ACC112 (cell line): Measurements from ENCODE around the gene MRPL9.
"Not testable (repeated sequence)": the region's sequence is repeated elsewhere in the genome, so short reads cannot be mapped to it uniquely, and the experiment has no call there.

Experiments
- H2AFZ ChIP-seq: fragments of 200-600 bp; sonication (generic); one replicate; pipeline ENCODE4 v1.6.0; 2017; ENCODE audit warnings: antibody characterized with exemption, low read length; ENCODE audit not compliant: unreplicated experiment
- H3K27ac ChIP-seq: fragments of 200-600 bp; sonication (generic); 2 replicates; pipeline ENCODE4 v1.5.1; 2014; ENCODE audit warnings: low read depth, mild to moderate bottlenecking, antibody characterized with exemption, low read length, moderate library complexity
- H3K27me3 ChIP-seq: fragments of 200-600 bp; sonication (generic); 2 replicates; pipeline ENCODE4 v1.6.1; 2014; ENCODE audit warnings: mild to moderate bottlenecking, antibody characterized with exemption, low read length, moderate library complexity, mixed read lengths; ENCODE audit not compliant: insufficient read depth
- H3K36me3 ChIP-seq: fragments of 200-600 bp; sonication (generic); 2 replicates; pipeline ENCODE4 v1.6.1; 2016; ENCODE audit warnings: mild to moderate bottlenecking, antibody characterized with exemption, low read length, moderate library complexity, mixed read lengths; ENCODE audit not compliant: insufficient read depth
- H3K4me1 ChIP-seq: fragments of 200-600 bp; sonication (generic); one replicate; pipeline ENCODE4 v1.6.1; 2016; ENCODE audit warnings: low read length, mixed read lengths; ENCODE audit not compliant: insufficient read depth, unreplicated experiment, control insufficient read depth
- H3K4me3 ChIP-seq: fragments of 200-600 bp; sonication (generic); 2 replicates; pipeline ENCODE4 v1.5.1; 2014; ENCODE audit warnings: mild to moderate bottlenecking, low read depth, low read length
- H3K79me2 ChIP-seq: fragments of 200-600 bp; sonication (generic); one replicate; pipeline ENCODE4 v1.6.0; 2016; ENCODE audit warnings: low read length; ENCODE audit not compliant: control insufficient read depth, unreplicated experiment, insufficient read depth

Gene MRPL9

DNA sequence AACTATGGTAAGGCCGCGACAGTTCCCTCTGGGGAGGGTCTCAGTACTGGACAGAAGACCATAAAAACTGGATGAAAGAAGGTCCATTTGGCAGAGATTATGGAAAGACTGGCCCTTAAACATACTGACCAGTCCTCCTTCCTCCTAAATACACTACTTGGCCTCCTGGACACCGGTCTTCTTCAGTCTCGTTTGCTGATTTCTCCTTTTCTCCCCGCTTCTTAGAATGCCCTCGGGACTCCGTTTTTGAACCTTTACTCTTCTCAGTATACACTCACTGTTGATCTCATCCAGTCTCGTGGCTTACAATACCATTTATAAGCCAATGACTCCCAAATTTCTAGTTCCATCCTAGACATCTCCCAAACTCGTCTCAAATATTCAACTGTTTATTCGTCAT, 694 bp upstream of the MRPL9 start:
- Histone ChIP-seq H3K4me3 (peak overlapping the region; percentile 87), H2AFZ (peak overlapping the region; percentile 88), H3K4me1 (peaks cover 8% of the 10 kb centered on the region), H3K27ac (peak overlapping the region; percentile 53), H3K79me2 (peaks cover 12% of the 10 kb centered on the region), H3K27me3 (no peaks in the 10 kb centered on the region), H3K36me3 (no peaks in the 10 kb centered on the region)

GRCh38 chr1:151760597-151761385, 2.5 kb downstream of the MRPL9 start:
- peaks cover 12% of the 10 kb centered on the region for H3K79me2 ChIP-seq
- H2AFZ ChIP-seq, result no peak overlapping the region
- H3K27ac ChIP-seq, result no peak overlapping the region
- H3K27me3 ChIP-seq, result no peaks in the 10 kb centered on the region
- H3K36me3 ChIP-seq, result peaks cover 3% of the 10 kb centered on the region; the same call in 1 of the 2 replicates
- H3K4me1 ChIP-seq, result peaks cover 21% of the 10 kb centered on the region
- no peak overlapping the region for H3K4me3 ChIP-seq

DNA sequence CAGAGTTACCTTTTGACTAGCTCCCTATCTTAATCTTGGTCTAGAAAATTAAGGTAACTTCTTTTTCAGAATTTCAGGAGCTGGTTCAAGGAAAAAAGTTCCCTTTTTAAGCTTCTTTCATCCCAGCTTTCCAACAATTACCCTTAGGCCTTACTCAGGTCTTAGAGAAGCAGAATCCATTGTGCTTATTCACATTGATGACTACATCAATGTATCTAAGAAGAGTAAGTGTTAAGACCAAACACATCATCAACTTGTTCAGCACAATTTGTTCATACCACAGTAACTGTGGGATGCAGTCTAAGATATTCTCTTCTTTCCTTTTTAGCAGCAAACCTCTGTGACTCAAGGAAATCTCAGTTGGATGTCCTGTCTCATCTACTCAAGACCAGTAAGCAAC, 4.1 kb downstream of the MRPL9 start:
- H3K27ac ChIP-seq, result no peak overlapping the region
- H3K4me3 ChIP-seq, result no peak overlapping the region
- peaks cover 15% of the 10 kb centered on the region for H3K4me1 ChIP-seq
- peaks cover 4% of the 10 kb centered on the region; the same call in 1 of the 2 replicates for H3K36me3 ChIP-seq
- peaks cover 9% of the 10 kb centered on the region for H3K79me2 ChIP-seq
- no peaks in the 10 kb centered on the region for H3K27me3 ChIP-seq
- no peak overlapping the region for H2AFZ ChIP-seq

DNA sequence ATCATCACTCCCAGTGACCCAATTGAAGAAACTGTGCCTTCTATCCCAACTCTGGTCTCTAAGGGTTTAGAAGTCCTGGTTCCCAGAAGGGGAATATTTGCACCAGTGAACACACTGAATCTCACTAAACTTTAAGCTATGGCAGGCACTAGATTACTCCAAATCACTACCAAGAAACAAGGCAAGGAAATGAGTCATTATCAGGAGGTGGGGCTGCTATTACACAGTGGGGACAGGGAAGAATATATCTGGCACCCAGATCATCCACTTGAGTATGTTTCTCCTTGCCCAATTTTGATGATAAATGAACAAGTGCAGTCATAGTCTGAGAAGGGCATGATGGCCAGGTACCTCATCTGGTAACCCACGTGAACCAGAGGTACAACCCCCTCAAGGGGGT, 7.0 kb downstream of the MRPL9 start:
- H3K36me3 ChIP-seq, result peaks cover 4% of the 10 kb centered on the region; the same call in 1 of the 2 replicates
- no peaks in the 10 kb centered on the region for H3K27me3 ChIP-seq
- peaks cover 14% of the 10 kb centered on the region for H3K4me1 ChIP-seq
- H3K79me2 ChIP-seq, result no peaks in the 10 kb centered on the region
- H2AFZ ChIP-seq, result no peak overlapping the region
- no peak overlapping the region for H3K27ac ChIP-seq
- H3K4me3 ChIP-seq, result no peak overlapping the region

- Histone ChIP-seq H3K4me3 (no peak overlapping the region), H3K4me1 (no peaks in the 10 kb centered on the region), H2AFZ (no peak overlapping the region), H3K27me3 (peaks cover 22% of the 10 kb centered on the region), H3K79me2 (no peaks in the 10 kb centered on the region), H3K36me3 (no peaks in the 10 kb centered on the region), H3K27ac (no peak overlapping the region)
Observed at GRCh38 chr1:151741516-151741915, 21.8 kb downstream of the MRPL9 start.

- Histone ChIP-seq H2AFZ (no peak overlapping the region), H3K4me1 (no peaks in the 10 kb centered on the region), H3K27ac (no peak overlapping the region), H3K27me3 (peaks cover 16% of the 10 kb centered on the region), H3K36me3 (no peaks in the 10 kb centered on the region), H3K79me2 (no peaks in the 10 kb centered on the region), H3K4me3 (no peak overlapping the region)
Observed at GRCh38 chr1:151739590-151740355, 23.5 kb downstream of the MRPL9 start.

GRCh38 chr1:151737479-151737878, 25.8 kb downstream of the MRPL9 start:
- Histone ChIP-seq H2AFZ (no peak overlapping the region), H3K27me3 (0 out of 2 replicates have a peak, but pooled peaks cover 3% of the 10 kb centered on the region), H3K27ac (no peak overlapping the region), H3K4me1 (no peaks in the 10 kb centered on the region), H3K4me3 (no peak overlapping the region), H3K79me2 (no peaks in the 10 kb centered on the region), H3K36me3 (no peaks in the 10 kb centered on the region)

GRCh38 chr1:151737026-151737425, 26.3 kb downstream of the MRPL9 start:
- no peaks in the 10 kb centered on the region for H3K4me1 ChIP-seq
- no peaks in the 10 kb centered on the region for H3K79me2 ChIP-seq
- no peaks in the 10 kb centered on the region for H3K36me3 ChIP-seq
- 0 out of 2 replicates have a peak, but pooled peaks cover 3% of the 10 kb centered on the region for H3K27me3 ChIP-seq
- H3K4me3 ChIP-seq, result no peak overlapping the region
- H3K27ac ChIP-seq, result no peak overlapping the region
- no peak overlapping the region for H2AFZ ChIP-seq

DNA sequence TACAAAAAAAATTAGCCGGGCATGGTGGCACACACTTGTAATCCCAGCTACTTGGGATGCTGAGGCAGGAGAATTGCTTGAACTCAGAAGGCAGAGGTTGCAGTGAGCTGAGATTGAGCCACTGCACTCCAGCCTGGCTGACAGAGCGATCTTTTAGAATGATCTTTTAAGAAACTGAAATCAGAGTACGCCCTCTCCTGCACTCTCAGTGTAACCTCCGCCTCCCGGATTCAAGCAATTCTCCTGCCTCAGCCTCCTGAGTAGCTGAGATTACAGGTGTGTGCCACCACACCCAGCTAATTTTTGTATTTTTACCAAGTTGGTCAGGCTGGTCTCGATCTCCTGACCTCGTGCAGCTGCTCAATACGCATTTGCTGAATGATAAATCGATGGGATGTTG, 29.3 kb downstream of the MRPL9 start:
- H3K27ac ChIP-seq, H3K27me3 ChIP-seq, H3K79me2 ChIP-seq, H3K4me3 ChIP-seq, H3K4me1 ChIP-seq, H3K36me3 ChIP-seq, H2AFZ ChIP-seq: not testable (repeated sequence)

DNA sequence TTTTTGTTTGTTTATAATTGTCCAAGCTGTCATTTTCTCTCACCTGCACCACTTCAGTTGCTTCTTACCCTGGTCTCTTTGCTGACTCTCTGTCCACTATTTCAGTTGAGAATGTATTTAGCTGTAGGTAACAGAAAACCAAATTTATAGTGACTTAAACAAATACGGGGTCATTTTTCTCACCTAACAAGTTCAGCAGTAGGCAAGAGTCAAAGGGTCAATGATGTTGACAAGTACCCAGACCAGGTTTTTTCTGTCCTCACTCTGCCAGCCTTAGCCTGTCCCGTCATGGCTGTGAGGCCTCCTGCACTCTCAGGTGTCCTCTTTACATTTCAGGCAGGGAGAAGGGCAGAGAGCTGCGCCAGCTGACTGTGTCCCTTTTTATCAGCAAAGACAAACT, 30.2 kb downstream of the MRPL9 start:
- Histone ChIP-seq H3K4me1 (peaks cover 3% of the 10 kb centered on the region), H3K27me3 (peaks cover 4% of the 10 kb centered on the region; the same call in 1 of the 2 replicates), H3K27ac (no peak overlapping the region), H3K79me2 (no peaks in the 10 kb centered on the region), H2AFZ (no peak overlapping the region), H3K4me3 (no peak overlapping the region), H3K36me3 (no peaks in the 10 kb centered on the region)

- H2AFZ ChIP-seq, result no peak overlapping the region
- H3K4me1 ChIP-seq, result peaks cover 3% of the 10 kb centered on the region
- no peak overlapping the region for H3K27ac ChIP-seq
- no peaks in the 10 kb centered on the region for H3K79me2 ChIP-seq
- peaks cover 27% of the 10 kb centered on the region for H3K27me3 ChIP-seq
- H3K4me3 ChIP-seq, result no peak overlapping the region
- no peaks in the 10 kb centered on the region for H3K36me3 ChIP-seq
Observed at GRCh38 chr1:151729966-151730291, 33.4 kb downstream of the MRPL9 start.
